Liver (tissue), 3 donors: ENCODE results near the gene CLEC16A.

Source experiments
- CTCF ChIP-seq: fragments of 150-350 bp; IDR thresholded peaks from 2 replicates; pipeline ENCODE4 v1.5.1; 2017; ENCODE audit warnings: improper control_type of control experiment, low read depth, low read length; ENCODE audit not compliant: missing input control
- RXRA ChIP-seq, 2 donors: IDR thresholded peaks; 2 replicates each; pipeline ENCODE4 v1.6.1; 2017 to 2018; ENCODE audit warnings: antibody characterized with exemption in 2 of 2, mild to moderate bottlenecking in 1 of 2
- donor health status: healthy.
- donor health status: healthy.

- TF ChIP-seq CTCF (no peak), RXRA (IDR thresholded peaks at IDR 0.05) (no peak)
These were observed 243.2 kb downstream of the CLEC16A start for GRCh38 chr16:11187522-11188023.
